ENCODE results near the gene GTF3C4. TPM values are rescaled to one million over a fixed set of nuclear protein-coding genes. Genes with fewer than 3 reads are reported as not detected.

The GTF3C4 gene
- total RNA-seq (2014; rRNA removed; shearing (Covaris generic)) = 11.4 and 12.4 TPM in 2 replicates

DNA sequence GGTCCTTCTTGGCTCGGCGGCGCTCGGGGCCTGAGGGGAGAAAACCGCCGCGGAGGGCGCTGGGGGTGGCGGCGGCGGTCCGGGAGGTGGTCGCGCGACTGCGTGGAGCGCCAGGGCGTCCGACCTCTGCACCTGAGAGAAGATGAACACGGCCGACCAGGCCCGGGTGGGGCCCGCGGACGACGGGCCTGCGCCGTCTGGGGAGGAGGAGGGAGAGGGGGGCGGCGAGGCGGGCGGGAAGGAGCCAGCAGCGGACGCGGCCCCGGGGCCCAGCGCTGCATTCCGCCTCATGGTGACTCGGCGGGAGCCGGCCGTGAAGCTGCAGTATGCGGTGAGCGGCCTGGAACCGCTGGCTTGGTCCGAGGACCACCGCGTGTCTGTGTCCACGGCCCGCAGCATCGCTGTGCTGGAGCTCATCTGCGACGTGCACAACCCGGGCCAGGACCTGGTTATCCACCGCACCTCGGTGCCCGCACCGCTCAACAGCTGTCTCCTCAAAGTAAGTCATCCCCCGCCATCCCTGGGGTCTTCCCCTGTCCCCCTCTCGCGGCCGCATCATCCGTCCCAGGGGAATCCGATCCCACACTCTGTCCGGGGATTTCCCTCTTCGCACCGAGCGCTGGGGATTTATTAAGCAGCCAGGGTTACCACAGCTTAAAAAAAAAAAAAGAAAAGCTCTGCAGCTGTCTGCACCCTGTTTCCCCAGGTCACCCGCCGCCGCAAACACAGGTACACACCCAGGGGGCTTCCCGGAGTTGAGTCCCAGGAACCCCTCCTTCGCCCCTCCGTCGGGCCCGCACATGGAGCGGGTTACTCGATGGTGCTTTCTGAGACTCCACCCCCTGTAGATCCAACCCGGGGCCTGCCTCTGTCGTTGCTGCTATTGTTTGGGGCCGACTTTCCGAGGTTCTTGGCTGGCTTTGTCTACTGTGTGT, at the start of gene GTF3C4:
Gene GTF3C4 (plus strand): TSS at position 8 of the 935 bp plus-strand sequence. CDS start 135 bp downstream, at position 143.
- DNase-seq (ENCODE audit: low spot score) = no peak

DNA sequence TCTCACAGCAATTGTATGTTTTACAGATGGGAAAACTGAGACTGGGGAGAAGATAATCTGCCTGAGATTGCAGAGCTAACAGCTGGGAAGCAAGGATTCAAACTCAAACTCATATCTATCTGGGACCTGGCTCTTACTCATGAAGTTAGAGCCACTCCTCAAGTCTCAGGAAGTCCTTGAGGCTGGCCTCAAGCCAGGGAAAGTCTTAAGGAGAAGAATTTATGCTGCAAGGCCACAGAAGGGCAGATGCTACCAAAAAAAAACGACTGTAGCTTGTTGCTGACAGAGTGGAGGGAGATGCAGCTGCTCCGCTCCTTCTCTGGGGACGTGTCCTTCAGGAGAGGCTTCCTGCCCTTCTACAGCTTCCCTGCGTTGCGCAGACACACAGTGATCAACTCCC, 48.1 kb upstream of the GTF3C4 start:
- DNase-seq (ENCODE audit: low spot score) = no peak

GRCh38 chr9:132626285-132626684, 44.0 kb upstream of the GTF3C4 start:
- DNase-seq (ENCODE audit: low spot score) = no peak

DNA sequence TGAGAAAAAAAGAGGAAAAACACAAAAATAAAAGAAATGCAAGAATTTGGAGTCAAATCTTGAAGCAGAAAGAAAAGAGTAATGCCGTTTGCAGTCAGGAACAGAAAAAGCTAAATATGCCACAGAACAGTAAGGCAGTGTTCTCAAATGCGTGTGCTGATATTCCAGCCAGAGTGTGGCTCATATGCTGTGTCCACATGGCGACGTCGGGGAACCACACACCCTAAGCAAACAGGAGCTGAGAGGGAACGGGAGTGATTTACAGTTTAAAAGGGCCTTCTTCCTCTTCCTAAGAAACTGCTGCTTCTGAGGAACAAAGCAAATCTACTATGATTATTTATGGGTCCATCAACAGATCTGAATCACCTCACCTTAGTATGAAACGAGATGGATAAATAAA, 43.2 kb upstream of the GTF3C4 start:
- no peak for DNase-seq (ENCODE audit: low spot score)

DNA sequence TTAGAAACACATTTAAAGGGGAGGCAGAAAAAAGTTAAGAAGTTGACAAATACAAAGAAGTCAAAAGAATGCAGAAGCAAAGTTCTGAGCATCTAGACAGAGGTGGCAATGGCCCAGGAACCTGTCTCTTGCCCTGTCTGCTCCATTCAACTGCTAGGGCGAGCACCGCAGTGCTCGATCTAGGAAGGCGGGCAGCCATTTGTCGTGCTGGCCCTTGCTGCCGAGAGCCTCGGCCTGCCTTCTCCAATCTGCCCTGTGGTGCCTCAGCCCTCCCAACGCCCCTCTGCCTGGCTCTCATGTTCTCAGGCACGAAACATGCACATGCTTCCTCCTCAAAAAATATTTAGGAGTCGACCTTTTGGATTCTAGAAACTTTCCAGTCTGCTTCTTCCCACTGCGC, 42.7 kb upstream of the GTF3C4 start:
- DNase-seq (ENCODE audit: low spot score) = no peak

DNA sequence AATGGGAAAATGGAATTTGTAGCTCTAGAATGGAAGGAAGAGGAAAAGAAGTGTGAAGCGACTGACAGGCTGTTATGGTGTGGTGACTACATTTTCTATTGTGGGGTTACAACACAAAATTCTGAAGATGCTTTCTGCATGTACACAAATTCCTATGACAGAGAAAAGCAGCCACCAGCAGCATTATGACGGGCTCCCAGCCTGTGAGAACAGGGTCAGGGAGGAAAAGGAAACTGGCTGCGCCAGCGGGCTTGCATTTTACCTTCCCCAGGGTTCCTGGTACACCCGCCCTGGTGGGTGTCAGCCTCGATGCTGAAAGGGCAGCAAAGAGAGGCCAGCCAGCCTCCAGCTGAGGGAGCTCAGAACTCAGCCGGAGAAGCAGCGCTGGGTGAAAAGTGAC, 41.5 kb upstream of the GTF3C4 start:
- no peak for DNase-seq (ENCODE audit: low spot score)

GRCh38 chr9:132630116-132630515, 40.1 kb upstream of the GTF3C4 start:
- DNase-seq (ENCODE audit: low spot score) = no peak

DNA sequence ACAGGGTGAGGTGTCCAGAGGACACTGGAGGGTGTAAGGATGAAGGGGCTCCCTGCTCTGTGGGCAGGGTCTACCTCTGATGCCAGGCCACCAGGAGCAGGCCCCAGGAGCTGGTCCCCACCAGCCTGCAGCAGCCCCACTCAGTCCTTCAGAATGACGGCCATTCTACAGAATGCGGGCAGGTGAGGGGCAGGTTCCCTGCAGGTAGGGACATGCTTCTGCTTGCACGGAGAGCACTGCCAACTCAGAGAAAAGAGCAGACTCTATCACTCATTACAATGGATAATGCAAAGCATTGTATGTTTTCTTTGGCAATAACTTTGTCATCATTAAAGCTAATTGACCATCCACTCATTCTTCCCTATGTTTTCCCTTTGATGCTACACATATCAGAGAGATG, 39.5 kb upstream of the GTF3C4 start:
- DNase-seq (ENCODE audit: low spot score) = no peak

GRCh38 chr9:132631280-132631679, 39.0 kb upstream of the GTF3C4 start:
- no peak for DNase-seq (ENCODE audit: low spot score)

DNA sequence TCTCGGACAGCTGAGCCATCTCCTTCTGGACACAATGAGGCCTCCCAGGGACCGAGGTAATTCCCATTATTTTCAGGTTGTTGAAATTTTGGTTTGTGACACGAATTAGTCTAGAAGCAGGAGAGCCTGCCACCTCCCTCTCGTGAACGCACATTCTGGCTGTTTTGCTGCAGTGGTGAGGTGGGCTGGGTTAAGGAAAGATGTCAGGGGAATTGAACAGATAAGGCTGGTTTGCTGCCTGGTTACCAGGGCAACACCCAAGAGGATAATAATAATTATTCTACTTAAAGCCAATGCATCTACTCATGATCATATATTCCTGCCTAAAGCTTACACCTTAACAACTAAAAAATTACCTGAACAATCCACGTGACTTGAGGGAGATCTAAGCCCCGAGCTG, 38.6 kb upstream of the GTF3C4 start:
- no peak for DNase-seq (ENCODE audit: low spot score)

DNA sequence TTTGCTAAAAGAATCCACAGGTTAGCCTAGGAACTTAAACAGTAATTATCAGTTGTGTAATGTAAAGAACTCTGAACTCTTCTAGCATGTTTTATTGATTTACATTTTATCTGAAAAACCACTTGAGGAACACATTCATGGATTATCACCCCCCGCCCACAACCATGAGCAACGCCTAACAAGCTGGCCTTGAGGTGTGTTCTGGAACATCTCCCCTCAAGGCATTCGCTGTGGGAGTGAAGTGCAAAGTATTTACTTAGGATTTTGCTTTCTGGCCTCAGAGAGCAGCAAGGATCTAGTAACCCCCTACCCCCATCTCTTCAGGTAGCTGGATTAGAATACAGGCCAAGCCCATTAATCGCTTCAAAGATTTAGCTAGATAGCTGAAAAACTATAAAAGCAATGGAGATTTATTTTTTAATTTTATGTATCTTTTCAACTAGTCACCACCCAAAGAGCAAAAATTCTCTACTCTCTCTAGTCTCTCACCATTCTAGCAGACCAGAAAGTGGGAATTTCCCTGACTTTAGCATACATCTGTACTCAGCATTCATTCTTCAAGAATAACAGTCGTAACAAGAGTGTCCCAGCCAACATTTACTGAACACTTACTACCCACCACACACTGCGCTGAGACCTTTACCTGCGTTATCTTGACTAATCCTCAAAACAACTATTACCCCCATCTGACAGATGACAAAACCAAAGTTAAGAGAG, 37.7 kb upstream of the GTF3C4 start:
- no peak for DNase-seq (ENCODE audit: low spot score)

DNA sequence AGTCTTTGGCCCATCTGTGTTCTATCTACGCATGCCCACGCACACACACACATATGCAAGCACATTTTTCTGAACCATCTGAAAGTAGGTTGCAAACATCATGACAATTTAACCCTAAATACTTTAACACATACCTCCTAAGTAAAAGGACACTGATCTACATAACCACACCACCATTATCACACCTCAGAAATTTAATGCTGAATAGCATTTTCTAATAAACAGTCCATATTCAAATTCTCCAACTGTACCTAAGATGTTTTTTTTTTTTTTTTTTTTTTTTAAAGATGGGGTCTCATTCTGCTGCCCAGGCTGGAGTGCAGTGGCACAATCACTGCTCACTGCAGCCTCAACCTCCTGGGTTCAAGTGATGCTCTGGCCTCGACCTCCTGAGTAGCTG, 35.9 kb upstream of the GTF3C4 start:
- DNase-seq (ENCODE audit: low spot score) = no peak

DNA sequence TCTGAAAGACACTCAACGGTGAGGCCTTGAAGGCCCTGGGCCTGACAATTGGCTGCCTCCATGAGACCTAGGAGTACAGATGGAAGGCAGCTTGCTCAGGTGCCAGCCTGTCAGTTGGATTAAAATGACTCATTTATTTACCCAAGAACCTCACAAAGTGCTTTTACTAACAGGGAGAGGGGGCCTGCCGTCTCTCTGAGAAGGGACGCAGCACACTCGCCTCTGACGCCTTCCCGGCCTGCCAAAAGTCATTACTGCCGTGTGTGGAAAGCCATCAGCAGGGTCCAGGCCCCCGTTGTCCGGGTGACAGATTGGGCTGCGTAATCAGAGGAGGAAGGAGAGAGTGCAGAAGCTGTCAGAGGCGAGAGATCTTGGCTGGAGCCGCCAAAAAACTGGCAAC, 32.9 kb upstream of the GTF3C4 start:
- DNase-seq (ENCODE audit: low spot score) = no peak

DNA sequence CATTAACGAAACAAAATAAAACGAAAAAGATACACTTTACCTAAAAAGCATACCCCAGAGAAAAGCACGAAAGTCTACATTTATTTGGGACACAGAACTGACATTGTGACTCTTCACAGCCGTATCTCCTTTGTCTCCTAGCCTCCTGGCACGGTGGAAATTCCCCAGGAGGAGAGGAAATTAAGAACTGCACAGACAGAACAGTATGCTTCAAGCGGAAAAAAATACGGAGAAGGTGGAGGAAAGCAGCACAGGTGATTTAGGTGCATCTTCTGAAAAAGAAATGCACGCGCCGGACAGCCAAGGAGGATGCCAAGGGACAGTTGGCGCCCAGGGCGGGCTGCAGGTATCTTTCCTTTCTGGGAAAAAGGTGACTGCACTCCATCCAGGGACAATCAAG, 32.5 kb upstream of the GTF3C4 start:
- DNase-seq (ENCODE audit: low spot score) = no peak

DNA sequence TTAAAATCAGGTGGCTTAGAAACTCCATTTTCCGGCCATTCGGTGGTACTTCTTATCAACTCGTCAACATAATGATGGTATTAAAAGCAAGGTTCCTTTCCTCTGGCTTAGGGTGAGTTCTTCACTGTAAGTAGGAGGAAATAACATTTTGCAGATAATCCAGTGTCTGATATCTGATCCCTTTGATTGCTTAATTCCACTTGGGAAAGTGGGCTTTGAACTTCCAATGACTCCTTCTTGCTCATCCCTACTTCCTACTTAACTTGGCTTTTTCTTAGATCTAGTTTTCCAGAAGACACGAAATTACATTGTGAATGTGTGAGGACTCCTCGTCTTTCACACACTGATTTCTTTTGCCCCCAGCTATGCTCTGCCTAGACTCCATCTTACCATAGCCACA, 32.0 kb upstream of the GTF3C4 start:
- DNase-seq (ENCODE audit: low spot score) = no peak

- no peak for DNase-seq (ENCODE audit: low spot score)
These were observed 30.9 kb upstream of the GTF3C4 start for GRCh38 chr9:132639322-132639721.

GRCh38 chr9:132641216-132641615, 29.0 kb upstream of the GTF3C4 start:
- DNase-seq (ENCODE audit: low spot score) = no peak

- peak; percentile 13 for DNase-seq (ENCODE audit: low spot score)
These were observed 26.0 kb upstream of the GTF3C4 start for GRCh38 chr9:132644251-132644650.

DNA sequence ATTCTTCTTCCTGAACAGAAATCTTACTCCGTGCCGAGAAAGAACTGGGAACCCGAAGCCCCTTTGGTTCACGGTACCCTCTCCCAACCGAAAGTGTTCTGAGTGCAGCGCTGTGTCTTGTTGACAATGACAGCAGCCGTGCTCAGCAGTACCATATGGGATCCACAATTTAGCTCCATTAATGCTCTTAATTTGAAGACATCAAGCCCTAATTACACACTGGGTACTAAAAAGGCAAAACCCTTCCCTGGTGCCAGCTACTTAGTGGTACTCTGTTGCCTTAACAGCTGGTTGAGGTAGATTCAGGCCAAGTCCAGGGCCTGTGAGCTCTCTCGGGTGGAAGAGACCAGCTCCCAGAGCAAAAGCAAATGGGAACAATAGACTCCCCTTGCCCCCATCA, 25.0 kb upstream of the GTF3C4 start:
- no peak for DNase-seq (ENCODE audit: low spot score)

DNA sequence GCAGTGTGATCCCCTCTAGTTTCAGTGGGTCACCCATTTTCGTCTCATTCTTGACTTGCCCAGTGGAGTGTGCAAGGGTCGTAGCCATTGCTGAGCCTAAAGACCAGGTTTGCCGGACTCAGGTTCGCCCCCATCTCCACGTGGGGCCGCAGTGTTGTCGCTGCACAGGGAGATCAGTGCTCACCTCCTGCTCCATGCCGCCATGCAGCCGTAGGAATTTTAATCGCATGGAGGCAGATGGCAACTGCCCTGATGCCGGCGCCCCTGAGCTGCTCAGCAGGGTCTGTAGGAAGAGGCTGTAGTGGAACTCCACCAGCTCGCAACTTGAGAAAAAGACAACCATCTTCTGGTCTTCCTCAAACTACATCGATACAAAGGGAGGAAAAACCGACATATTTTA, 24.6 kb upstream of the GTF3C4 start:
- DNase-seq (ENCODE audit: low spot score) = no peak

- DNase-seq (ENCODE audit: low spot score) = no peak
These were observed 23.5 kb upstream of the GTF3C4 start for GRCh38 chr9:132646726-132647125.

DNA sequence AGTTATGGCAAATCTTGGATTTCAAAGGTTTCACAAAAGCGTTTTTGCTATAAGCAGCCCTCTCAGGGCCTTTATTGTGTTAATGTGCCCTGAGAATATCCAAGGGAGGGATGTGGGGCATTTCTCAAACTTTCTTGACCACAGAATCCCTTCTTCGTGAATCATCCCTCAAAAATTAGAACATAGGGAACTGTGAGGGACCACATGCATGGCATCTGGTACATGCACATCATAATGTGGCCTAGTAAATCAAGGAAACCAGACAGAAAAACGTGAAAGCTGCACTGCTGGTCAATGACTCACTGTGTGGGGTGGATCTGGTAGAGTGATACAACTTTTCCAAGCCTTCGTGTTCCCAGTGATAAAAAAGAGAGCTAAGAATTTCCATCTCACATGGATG, 22.9 kb upstream of the GTF3C4 start:
- peak; percentile 86 for DNase-seq (ENCODE audit: low spot score)

DNA sequence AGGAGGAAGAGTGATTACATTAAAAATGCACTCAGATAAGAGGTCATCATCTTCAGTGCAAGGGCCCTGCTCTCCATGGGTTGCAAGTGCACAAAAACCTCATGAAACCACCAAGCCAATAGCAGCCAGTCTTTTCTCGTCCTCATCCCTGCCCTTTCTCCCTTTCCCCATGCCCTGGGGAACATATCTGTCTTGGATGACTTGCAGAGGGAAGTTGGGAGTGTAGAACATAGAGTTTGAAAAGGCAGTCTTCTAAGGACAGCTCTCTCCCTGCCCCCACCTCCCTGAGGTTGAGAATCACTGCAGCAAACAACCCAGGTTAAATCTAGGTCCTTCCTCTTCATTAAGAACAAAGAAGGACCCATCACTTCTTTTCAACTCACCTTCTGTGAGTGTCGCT, 22.5 kb upstream of the GTF3C4 start:
- no peak for DNase-seq (ENCODE audit: low spot score)
